COLO829 (cell line): Measurements from ENCODE around the gene RARG.
"Not testable (repeated sequence)": the region's sequence is repeated elsewhere in the genome, so short reads cannot be mapped to it uniquely, and the experiment has no call there.

ENCODE experiments used
- DNase-seq: peaks from one replicate; pipeline ENCODE4 v3.0.0; 2012; ENCODE audit warnings: low spot score

RARG gene

GRCh38 chr12:53169644-53170043 lies 62.4 kb downstream of the RARG start:
- DNase-seq = no peak

- no peak for DNase-seq
Measured at GRCh38 chr12:53166837-53167236, 65.2 kb downstream of the RARG start.

GRCh38 chr12:53163008-53163407 lies 69.0 kb downstream of the RARG start:
- not testable (repeated sequence) for DNase-seq

GRCh38 chr12:53161119-53161911 lies 70.7 kb downstream of the RARG start:
- no peak for DNase-seq

- no peak for DNase-seq
Measured at GRCh38 chr12:53160673-53161072, 71.3 kb downstream of the RARG start.
